DND-41 (cell line): Measurements from ENCODE around the gene NOL3.

Source experiments
- ATAC-seq: fragments of 200-7000 bp; cut with Tn5 transposase; 3 replicates; pipeline ENCODE4 v1.9.1; 2021; ENCODE audit warnings: low read depth; ENCODE audit not compliant: insufficient read depth
- DNase-seq: peaks from one replicate; pipeline ENCODE4 v3.0.0-alpha.2; 2020
- H2AFZ ChIP-seq: 2 replicates; pipeline ENCODE4 v1.6.0; 2012; ENCODE audit warnings: low read depth, low read length
- H3K27ac ChIP-seq: 2 replicates; pipeline ENCODE4 v1.5.1; 2012; ENCODE audit warnings: low read length, inconsistent platforms
- H3K27me3 ChIP-seq: fragments of 200-600 bp; sonication (generic); 2 replicates; pipeline ENCODE4 v1.6.0; 2012; ENCODE audit warnings: low read length, mild to moderate bottlenecking, inconsistent platforms; ENCODE audit not compliant: insufficient read depth, poor library complexity
- H3K36me3 ChIP-seq: 2 replicates; pipeline ENCODE4 v1.5.1; 2012; ENCODE audit warnings: low read length, inconsistent platforms; ENCODE audit not compliant: insufficient read depth
- H3K4me1 ChIP-seq: 2 replicates; pipeline ENCODE4 v1.5.1; 2012; ENCODE audit warnings: mild to moderate bottlenecking, low read length; ENCODE audit not compliant: insufficient read depth
- H3K4me2 ChIP-seq: 2 replicates; pipeline ENCODE4 v1.6.0; 2012; ENCODE audit warnings: mild to moderate bottlenecking, moderate library complexity, low read length, inconsistent platforms; ENCODE audit not compliant: insufficient read depth
- H3K4me3 ChIP-seq, 2 experiments: fragments of 200-600 bp in 1 of 2; shearing (Covaris generic) in 1 of 2; 2 replicates each; pipeline ENCODE4 v1.5.1; 2012 to 2016; ENCODE audit warnings: inconsistent platforms in 2 of 2, low read length in 2 of 2, mild to moderate bottlenecking in 2 of 2, low read depth in 1 of 2, moderate library complexity in 1 of 2
- H3K79me2 ChIP-seq: 2 replicates; pipeline ENCODE4 v1.6.0; 2012; ENCODE audit warnings: low read length, inconsistent platforms; ENCODE audit not compliant: insufficient read depth
- H3K9ac ChIP-seq: 2 replicates; pipeline ENCODE4 v1.6.0; 2012; ENCODE audit warnings: low read depth, mild to moderate bottlenecking, inconsistent platforms, low read length, moderate library complexity
- H3K9me3 ChIP-seq: 2 replicates; pipeline ENCODE4 v1.5.1; 2012; ENCODE audit warnings: low read length, moderate library complexity, mild to moderate bottlenecking, inconsistent platforms; ENCODE audit not compliant: insufficient read depth, severe bottlenecking
- H4K20me1 ChIP-seq: 2 replicates; pipeline ENCODE4 v1.6.0; 2012; ENCODE audit warnings: low read length; ENCODE audit not compliant: insufficient read depth
- CTCF ChIP-seq: IDR thresholded peaks from 2 replicates; pipeline ENCODE4 v1.5.1; 2012; ENCODE audit warnings: borderline replicate concordance, low read length, moderate library complexity, mild to moderate bottlenecking; ENCODE audit not compliant: poor library complexity, severe bottlenecking; ENCODE audit errors: extremely low read depth
- EZH2 ChIP-seq: IDR thresholded peaks from 3 replicates; pipeline ENCODE4 v1.6.1; 2012; ENCODE audit warnings: borderline replicate concordance, low read depth, mild to moderate bottlenecking, moderate library complexity, low read length, inconsistent platforms; ENCODE audit not compliant: severe bottlenecking

The NOL3 gene

GRCh38 chr16:67174706-67175231 lies 4.4 kb downstream of the NOL3 start:
- peak overlapping the region in 1 of 2 experiments; percentile 37; a peak in 1 of 4 replicates for H3K4me3 ChIP-seq
- H3K27ac ChIP-seq: no peak overlapping the region
- no peaks in the 10 kb centered on the region for H3K9me3 ChIP-seq
- no peak overlapping the region for H2AFZ ChIP-seq
- H3K4me1 ChIP-seq: peaks cover 27% of the 10 kb centered on the region
- TF ChIP-seq CTCF (no peak), EZH2 (no peak)
- H3K27me3 ChIP-seq: peaks cover 3% of the 10 kb centered on the region
- peaks cover 15% of the 10 kb centered on the region for H4K20me1 ChIP-seq
- no peak for DNase-seq
- no peaks in the 10 kb centered on the region for H3K36me3 ChIP-seq
- ATAC-seq: no peak
- no peaks in the 10 kb centered on the region; the same call in 1 of the 2 replicates for H3K79me2 ChIP-seq
- H3K4me2 ChIP-seq: peak overlapping the region; percentile 60; the same call in 1 of the 2 replicates
- H3K9ac ChIP-seq: peak overlapping the region; percentile 30; the same call in 1 of the 2 replicates

GRCh38 chr16:67176662-67177061 lies 6.3 kb downstream of the NOL3 start:
- H3K27ac ChIP-seq: no peak overlapping the region
- H3K79me2 ChIP-seq: peaks cover 13% of the 10 kb centered on the region
- H3K9ac ChIP-seq: no peak overlapping the region
- H4K20me1 ChIP-seq: peaks cover 16% of the 10 kb centered on the region
- H3K9me3 ChIP-seq: no peaks in the 10 kb centered on the region
- DNase-seq: no peak
- ATAC-seq: no peak
- no peak overlapping the region for H2AFZ ChIP-seq
- H3K36me3 ChIP-seq: no peaks in the 10 kb centered on the region
- no peak for TF ChIP-seq EZH2
- no peak for TF ChIP-seq CTCF
- H3K27me3 ChIP-seq: peaks cover 3% of the 10 kb centered on the region
- no peak overlapping the region for H3K4me3 ChIP-seq
- H3K4me1 ChIP-seq: peaks cover 29% of the 10 kb centered on the region
- H3K4me2 ChIP-seq: no peak overlapping the region

- Histone ChIP-seq H3K27ac (no peak overlapping the region), H3K27me3 (peaks cover 3% of the 10 kb centered on the region), H4K20me1 (peaks cover 18% of the 10 kb centered on the region), H2AFZ (no peak overlapping the region), H3K9ac (no peak overlapping the region), H3K4me1 (peaks cover 42% of the 10 kb centered on the region), H3K79me2 (peaks cover 24% of the 10 kb centered on the region), H3K36me3 (no peaks in the 10 kb centered on the region), H3K9me3 (no peaks in the 10 kb centered on the region), H3K4me3 (no peak overlapping the region), H3K4me2 (no peak overlapping the region)
- no peak for DNase-seq
- TF ChIP-seq CTCF (no peak), EZH2 (no peak)
- no peak for ATAC-seq
Observed at GRCh38 chr16:67177743-67178699, 7.7 kb downstream of the NOL3 start.
